Putamen (tissue), 1 donor: ENCODE results near the gene PIGB.
"Not testable (repeated sequence)": the region's sequence is repeated elsewhere in the genome, so short reads cannot be mapped to it uniquely, and the experiment has no call there.

Experiments
- DNase-seq: peaks from one replicate; pipeline ENCODE4 v3.0.0-alpha.2; 2016; ENCODE audit warnings: low spot score

The PIGB gene

DNA sequence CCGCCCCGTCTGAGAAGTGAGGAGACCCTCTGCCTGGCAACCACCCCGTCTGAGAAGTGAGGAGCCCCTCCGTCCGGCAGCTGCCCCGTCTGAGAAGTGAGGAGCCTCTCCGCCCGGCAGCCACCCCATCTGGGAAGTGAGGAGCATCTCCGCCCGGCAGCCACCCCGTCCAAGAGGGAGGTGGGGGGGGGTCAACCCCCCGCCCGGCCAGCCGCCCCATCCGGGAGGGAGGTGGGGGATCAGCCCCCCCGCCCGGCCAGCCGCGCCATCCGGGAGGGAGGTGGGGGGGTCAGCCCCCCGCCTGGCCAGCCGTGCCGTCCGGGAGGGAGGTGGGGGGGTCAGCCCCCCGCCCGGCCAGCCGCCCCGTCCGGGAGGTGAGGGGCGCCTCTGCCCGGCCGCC is 16.2 kb upstream of the PIGB start:
- DNase-seq: not testable (repeated sequence)

DNA sequence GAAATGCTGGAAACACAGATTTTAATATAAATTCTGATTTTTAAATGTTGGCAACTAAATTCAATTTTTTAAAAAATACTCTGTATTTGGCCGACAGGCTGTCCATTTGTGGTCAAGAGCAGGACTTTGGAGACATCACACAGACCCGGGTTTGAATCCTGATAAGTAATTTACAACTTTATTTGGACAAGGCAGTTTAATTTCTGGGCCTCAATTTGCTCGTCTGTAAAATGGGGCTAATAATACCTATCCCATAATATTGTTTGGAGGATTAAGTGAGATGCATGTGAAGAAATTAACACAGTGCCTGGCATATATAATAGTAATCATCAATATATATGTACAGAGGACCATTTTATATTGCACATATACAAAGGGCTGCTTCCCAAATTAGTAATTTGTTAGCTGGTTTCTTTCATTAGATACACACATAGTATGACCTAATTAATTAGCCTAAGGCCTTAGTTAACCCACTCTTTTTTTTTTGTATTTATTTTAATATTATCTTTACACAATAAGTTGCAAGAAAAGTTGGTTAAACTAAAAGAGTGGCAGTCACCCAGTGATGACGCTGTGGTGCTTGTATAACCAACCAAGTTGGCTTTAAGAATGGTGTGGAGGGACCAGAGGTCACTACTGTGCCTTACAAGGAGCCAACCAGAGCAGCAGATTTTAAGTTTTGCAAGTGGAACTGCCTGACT is 665 bp downstream of the PIGB start:
- no peak for DNase-seq

DNA sequence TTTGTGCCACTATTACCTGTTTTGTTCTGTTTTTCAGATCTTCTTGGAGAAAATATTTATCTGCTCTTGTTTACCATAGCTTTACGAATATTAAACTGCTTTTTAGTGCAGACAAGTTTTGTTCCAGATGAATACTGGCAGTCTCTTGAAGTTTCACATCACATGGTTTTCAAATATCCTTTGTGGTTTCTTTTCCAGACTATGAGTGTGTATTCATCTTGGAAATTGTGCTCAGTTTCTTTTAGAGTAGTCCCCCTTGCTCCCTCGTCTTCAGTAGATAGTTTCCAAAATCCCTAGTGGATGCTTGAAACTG is 1.2 kb downstream of the PIGB start:
- no peak for DNase-seq

DNA sequence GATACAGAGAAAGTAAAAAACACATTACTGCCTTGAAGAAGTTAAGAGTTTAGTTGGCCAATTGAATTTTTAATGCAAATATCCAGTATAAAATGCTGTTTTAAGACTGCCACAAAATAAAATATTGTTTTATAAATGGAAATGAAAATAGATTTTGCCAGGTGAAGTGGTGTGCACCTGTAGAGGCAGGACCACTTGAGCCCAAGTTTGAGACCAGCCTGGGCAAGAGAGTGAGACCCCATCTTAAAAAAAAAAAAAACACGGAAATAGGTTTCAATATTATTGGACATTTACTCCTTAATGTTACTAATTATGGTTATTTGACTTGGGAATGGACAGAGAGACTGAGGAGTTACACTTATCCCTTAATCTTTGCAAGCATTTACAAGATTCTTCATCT is 1.9 kb downstream of the PIGB start:
- DNase-seq: no peak

DNA sequence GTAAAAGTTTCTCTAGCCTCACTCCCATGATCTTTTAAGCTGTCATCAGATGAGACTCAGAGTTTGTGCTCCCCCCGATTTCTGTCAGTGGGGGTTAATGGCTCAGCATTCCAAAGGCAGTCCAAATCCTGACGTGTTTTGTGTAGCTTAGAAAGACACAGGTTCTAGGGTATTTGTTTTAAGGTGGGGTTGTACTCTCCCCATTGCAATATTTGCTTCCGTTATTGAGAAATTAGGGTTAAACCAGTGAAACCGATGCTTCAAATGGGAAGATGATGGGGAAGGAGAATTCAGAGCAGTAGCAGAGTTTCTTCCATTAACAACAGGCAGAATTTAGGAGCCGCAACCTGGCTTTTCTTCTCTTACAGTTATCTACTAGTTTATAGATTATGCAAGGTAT is 3.4 kb downstream of the PIGB start:
- DNase-seq: no peak

DNA sequence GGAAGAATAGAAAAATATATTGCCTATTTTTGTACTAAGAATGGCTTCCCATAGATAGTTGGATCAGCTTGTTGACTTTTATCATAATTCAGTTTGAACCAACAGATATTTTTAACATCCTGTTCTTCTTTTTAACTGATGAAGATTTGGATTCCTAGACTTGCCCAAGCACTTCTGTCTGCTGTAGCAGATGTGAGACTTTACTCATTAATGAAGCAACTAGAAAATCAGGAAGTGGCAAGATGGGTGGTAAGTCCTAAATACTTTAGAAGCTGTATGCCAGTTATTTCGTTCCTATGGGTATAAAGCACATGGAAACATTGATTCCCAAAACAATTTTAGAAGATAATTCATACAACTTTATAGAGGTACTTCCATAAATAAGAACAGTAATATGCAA is 8.4 kb downstream of the PIGB start:
- no peak for DNase-seq

- no peak for DNase-seq
These were observed 15.3 kb downstream of the PIGB start for GRCh38 chr15:55334371-55334770.

GRCh38 chr15:55334997-55335396 is 16.0 kb downstream of the PIGB start:
- no peak for DNase-seq

DNA sequence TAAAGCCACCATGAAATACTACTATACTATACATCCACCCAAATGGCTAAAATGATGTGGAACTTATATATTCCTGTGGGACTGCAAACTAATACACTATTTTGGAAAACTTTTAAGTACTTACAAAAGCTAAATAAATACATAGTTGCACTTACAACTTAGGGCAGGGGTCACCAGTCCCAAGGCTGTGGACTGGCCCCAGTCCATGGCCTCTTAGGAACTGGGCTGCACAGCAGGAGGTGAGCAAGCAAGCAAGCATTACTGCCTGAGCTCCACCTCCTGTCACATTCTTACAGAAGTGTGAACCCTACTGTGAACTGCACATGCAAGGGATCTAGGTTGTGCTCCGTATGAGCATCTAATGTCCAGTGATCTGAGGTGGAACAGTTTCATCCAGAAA is 18.1 kb downstream of the PIGB start:
- no peak for DNase-seq

- DNase-seq: no peak
These were observed 24.1 kb downstream of the PIGB start for GRCh38 chr15:55343168-55343567.

DNA sequence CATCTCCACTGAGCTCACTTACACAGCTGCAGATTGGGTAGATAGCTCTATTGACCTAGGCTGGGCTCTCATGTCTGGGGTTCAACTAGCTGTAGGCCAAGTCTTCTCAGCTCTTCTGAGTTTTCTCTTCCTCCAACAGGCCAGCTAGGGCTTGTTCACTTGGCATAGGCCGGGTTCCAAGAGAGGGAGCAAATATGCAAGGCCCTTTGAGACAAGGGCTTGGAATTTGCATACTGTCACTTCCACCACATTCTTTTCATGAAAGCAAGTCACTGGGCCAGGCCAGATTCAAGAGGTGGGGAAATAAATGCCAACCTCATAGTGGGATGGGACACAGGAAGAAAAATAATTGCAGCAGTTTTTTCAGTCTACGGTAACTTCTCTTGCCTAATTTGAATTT is 25.2 kb downstream of the PIGB start:
- no peak for DNase-seq

DNA sequence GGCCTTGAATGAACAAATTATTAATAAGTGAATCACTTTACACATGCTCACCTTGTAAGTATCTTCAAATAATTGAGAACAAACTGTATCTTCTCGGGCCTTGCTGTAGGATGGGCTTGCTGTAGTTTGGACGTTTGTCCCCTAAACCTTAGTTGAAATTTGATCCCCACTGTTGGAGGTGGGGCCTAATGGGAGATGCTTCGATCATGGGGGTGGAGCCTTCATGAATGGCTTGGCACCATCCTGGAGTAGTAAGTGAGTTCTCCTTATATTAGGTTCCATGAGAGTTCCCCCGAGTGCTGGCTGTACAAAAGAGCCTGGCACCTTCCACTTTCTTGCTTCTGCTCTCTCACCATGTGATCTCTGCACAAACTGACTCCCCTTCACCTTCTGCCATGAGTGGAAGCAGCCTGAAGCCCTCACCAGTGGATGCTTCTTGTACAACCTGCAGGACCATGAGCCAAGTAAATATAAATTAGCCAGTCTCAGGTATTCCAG is 29.3 kb downstream of the PIGB start:
- DNase-seq: no peak

DNA sequence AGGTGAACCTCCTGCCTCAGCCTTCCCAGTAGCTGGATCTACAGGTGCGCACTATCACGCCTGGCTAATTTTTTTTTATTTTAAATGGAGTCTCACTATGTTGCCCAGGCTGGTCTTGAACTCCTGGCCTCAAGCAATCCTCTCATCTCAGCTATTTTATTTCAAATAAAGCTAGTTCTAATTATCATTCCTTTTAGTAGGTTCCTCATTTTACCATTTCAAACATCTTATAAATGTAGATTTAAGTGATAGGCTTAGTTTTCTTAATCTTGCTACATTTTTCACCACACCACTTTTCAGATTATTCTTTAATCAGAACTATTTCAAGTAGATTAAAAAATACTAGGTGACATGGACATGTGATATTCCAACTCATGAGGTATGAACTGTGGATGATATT is 30.3 kb downstream of the PIGB start:
- no peak for DNase-seq

- DNase-seq: no peak
These were observed 34.0 kb downstream of the PIGB start for GRCh38 chr15:55353025-55353424.

DNA sequence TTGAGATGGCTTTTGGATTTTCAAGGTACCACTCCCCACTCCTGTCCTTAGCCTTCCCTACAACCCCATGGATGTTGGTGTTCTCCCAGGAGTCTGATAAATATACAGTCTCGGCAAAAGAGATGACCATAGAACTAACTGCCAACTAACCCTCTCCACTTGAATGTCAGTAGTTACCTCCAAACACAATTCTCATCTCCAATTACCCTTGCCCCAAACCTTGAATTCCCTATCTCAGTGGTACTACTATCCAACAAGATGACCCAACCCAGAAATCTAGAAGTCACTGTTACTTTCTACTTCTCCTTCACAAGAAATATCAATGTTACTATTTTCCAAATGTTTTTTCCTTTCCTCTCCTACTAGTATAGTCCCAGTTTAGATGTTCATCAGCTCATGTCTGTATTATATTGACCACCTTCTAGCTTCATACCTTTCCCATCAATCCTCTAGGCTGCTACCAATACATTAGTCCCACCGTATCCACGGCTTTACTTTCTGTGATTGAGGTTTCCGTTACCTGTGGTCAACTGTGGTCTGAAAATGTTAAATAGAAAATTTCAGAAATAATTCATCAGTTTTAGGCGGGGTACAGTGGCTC is 38.1 kb downstream of the PIGB start:
- no peak for DNase-seq

DNA sequence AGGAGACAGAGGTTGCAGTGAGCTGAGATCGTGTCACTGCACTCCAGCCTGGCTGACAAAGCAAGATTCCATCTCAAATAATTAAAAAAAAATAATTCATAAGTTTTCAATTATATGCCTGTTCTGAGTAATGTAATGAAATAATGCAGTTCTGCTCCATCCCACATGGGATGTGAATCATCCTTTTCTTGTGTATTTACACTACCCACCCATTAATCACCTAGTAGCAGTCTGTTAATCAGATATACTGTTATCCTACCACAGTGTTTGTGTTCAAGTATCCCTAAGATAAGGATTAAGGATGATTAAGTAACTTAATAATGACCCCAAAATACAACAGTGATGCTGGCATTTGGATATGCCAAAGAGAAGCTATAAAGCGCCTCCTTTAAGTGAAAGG is 38.8 kb downstream of the PIGB start:
- DNase-seq: no peak

DNA sequence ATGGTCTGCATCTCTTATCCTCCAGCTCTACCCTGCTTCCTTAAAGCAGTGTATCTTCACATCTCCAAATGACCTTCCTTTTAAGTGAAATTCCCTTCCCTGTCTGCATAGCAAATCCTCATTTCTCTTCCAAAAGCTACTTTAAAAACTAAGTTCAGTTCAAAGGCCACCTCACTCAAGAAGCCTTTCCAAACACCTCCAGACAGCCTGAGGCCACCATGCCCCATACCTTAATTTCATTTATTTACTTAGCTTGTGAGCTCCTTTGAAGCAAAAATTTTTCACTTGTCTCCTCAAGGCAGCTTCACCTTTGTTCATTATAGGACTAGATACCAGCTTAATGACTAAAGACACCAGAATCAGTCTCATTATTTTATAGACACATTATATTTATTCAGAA is 39.4 kb downstream of the PIGB start:
- no peak for DNase-seq

DNA sequence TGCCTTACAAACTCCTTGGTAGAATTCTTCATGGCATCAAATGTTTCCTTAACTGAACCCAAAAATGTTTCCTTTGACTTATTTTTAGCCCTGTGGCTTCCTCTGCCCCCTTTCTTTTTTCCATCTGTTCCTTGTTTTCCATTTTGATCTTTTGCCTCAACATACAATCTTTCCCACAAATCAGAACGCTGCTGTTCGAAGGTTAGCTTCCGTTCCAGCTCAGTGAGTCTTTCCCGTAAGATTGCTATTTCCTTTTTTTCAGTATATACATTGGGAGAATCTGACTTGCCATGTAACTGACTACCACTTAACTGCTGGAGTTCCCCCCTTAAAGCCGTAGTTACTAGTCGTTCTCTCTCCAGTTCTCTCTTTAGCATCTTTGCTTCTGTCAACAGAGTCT is 41.2 kb downstream of the PIGB start:
- no peak for DNase-seq

DNA sequence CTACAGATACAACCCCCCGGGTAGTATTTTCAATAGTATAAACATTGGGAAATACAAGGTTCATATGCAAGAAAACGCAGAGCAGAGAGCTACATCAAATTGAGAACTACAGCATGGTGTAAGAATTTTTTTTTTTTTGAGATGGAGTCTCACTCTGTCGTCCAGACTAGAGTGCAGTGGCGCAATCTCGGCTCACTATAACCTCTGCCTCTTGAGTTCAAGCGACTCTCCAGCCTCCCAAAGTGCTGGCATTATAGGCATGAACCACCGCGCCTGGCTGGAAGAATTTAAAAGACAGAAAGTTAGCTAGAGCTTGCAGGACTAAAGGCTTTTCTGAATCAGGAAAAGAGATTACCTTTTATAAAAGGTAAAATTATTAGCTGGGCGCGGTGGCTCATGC is 42.0 kb downstream of the PIGB start:
- DNase-seq: no peak

GRCh38 chr15:55362641-55363040 is 43.6 kb downstream of the PIGB start:
- DNase-seq: no peak

DNA sequence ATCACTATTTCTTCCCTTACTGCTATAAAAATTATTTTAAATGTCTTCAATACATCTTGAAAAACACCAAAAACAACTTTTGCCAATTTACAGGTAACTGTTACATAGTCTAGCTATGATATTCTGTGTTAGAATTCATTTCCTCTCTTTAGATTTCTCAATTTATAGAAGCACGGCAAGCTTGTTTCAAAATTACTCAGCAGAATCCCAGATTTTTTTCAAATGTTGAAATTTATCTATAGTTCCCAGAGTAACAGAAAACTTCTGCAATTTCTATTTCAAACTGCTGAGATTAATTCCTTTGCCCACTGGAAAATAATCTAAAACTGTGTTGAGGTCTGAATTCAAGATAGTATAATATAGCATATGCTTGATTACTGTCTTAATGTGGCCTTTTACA is 48.0 kb downstream of the PIGB start:
- DNase-seq: no peak

DNA sequence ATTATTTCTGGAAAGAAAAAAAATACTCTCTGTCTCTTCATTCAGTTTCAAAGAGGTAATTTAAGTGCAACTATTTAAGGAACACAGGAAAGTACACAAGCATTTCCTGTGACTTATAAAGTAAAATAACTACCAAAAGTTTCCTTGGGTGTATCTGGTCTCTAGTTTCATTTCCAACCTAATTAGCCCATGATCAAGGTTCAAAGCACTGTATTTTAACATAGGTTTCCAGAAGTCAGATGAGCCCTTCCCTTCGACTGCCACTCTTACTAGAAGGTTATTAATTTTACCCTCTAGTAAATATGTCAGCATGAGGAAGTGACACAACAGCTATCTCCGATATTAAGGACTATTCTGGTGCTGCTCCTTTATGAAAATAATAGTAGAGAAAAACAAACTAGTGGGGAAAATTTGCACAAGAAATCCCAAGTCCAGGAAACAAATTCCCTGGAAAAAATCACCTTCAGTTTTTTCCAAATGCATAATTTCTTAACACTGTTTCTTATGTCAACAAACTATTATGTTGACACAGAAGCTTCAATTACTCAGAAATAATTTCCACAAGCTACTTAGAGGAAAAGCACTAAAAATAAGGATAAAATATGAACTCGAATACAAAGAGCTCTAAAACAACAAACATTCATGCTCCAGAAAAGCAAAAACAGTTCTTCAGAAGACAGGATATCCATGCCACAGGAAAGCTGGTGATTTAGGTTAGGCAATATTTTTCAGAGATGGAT is 53.8 kb downstream of the PIGB start:
- no peak for DNase-seq

- DNase-seq: no peak
These were observed 60.1 kb downstream of the PIGB start for GRCh38 chr15:55379095-55379494.

DNA sequence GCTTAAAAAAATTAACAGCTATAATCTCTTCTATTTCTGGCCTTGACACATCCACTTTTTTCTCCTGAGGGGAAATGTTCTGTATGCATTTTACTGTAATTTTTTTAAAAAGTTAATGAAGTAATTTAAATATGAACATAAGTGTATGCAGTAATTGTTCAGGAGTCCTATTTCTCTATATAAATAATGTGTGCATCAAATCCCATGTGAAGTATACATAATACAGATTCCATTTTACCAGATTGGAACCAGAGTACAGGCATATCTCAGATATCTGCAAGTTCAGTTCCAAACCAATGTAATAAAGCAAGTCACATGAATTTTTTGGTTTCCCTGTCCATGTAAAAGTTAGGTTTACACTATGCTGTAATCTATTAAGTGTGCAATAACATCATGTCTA is 62.6 kb downstream of the PIGB start:
- DNase-seq: no peak
